ENCODE results near the gene PINLYP.

- TF ChIP-seq ZNF274 (IDR thresholded peaks at IDR 0.05; ENCODE audit: low read depth, low read length) (no peak), YY1 (IDR thresholded peaks at IDR 0.05; ENCODE audit: insufficient read depth, insufficient read length) (no peak), SUZ12 (IDR thresholded peaks at IDR 0.05; ENCODE audit: extremely low read depth, insufficient read depth, insufficient read length) (no peak)
Measured at GRCh38 chr19:43619262-43620060, 43.9 kb downstream of the PINLYP start, which contains the start of gene ZNF428.
